HG03565 (cell line): ENCODE data around the gene PACC1.
"Not testable (repeated sequence)": the region's sequence is repeated elsewhere in the genome, so short reads cannot be mapped to it uniquely, and the experiment has no call there.

ENCODE experiments used
- ATAC-seq: cut with Tn5 transposase; IDR thresholded peaks from one replicate; pipeline ENCODE4 v1.9.1; 2021; ENCODE audit warnings: mild to moderate bottlenecking, moderate library complexity; ENCODE audit not compliant: unreplicated experiment

The PACC1 gene

GRCh38 chr1:212397171-212397570, 17.5 kb downstream of the PACC1 start:
- no peak for ATAC-seq

DNA sequence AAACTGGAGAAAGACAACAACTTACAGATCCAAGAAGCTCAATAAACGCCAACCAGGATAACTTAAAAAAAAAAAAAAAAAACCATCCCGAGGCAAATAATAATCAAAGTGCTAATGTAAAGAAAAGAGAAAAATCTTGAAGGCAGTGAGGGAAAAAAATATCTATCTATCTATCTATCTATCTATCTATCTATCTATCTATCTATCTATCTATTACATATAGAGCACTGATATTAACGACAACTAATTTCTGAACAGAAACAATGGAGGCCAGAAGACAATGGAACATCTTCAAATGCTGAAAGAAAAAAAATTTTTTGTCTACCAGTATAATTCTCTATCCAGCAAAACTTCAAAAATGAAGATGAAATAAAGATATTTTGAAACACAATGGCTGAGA, 18.0 kb downstream of the PACC1 start:
- ATAC-seq, result no peak

DNA sequence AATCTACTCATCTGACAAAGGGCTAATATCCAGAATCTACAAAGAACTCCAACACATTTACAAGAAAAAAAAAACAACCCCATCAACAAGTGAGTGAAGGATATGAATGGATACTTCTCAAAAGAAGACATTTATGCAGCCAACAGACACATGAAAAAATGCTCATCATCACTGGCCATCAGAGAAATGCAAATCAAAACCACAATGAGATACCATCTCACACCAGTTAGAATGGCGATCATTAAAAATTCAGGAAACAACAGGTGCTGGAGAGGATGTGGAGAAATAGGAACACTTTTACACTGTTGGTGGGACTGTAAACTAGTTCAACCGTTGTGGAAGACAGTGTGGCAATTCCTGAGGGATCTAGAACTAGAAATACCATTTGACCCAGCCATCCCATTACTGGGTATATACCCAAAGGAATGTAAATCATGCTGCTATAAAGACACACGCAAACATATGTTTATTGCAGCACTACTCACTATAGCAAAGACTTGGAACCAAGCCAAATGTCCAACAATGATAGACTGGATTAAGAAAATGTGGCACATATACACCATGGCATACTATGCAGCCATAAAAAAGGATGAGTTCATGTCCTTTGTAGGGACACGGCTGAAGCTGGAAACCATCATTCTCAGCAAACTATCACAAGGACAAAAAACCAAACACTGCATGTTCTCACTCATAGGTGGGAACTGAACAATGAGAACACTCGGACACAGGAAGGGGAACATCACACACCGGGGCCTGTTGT, 18.8 kb downstream of the PACC1 start:
- not testable (repeated sequence) for ATAC-seq

GRCh38 chr1:212388985-212389716, 25.5 kb downstream of the PACC1 start:
- ATAC-seq, result no peak

DNA sequence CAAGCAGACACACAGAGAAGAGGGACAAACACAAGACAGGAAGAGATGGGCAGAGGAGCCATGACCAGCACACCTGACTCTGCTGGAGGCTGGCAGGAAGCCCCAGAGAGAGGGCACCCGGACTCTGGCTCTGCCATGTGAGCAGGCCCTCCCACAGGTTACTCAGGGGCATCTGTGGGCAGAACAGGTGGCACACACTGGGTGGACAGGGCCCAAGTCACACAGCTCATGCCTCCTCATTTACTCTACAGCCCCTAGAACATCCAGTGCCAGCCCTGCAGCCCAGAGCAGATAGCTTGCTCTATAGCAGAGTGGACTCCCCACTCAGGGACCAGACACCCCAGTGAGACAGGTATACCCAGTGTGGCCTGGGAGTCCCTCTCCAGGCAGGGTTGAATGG, 28.7 kb downstream of the PACC1 start:
- ATAC-seq, result no peak

GRCh38 chr1:212381397-212382035, 33.2 kb downstream of the PACC1 start:
- no peak for ATAC-seq

GRCh38 chr1:212379366-212379765, 35.3 kb downstream of the PACC1 start:
- no peak for ATAC-seq

DNA sequence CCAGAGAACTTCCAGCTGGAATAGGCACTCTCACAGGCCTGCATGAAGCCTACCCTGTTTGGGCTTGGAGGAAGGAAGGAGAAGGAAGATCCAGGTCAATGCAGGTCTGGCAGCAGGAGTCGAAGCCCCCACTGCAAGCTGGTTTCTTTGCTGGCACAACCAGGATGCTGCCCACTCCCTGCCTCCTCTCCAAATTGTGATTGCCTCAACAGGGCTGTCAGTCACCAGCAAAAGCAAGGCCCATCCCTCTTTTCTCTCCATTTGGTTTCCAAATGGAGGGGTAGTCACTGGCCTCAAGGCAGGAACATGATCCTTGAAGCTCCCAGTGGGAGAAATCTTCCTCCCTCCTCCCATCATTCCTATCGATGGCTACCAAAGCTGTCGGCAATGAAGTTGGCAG, 37.0 kb downstream of the PACC1 start:
- no peak for ATAC-seq

GRCh38 chr1:212375986-212376385, 38.7 kb downstream of the PACC1 start:
- ATAC-seq, result no peak

DNA sequence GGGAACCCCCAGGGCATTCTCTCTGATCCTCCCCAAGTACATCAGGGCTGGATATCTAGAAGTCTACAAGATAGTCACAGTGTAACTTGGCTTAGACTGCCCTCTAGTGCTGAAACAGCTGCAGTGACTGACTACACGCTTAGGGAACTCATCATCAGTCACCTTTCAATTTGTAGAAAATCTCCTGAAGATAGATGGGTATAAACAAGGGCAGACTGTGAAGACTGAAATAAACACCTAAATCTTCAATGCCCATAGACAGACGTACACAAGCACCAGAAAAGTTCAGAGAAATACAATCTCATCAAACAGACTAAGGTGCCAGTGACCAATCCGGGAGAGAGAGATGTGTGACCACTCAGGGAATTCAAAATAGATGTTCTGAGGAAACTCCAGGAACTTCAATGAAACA, 46.6 kb downstream of the PACC1 start:
- ATAC-seq, result peak; percentile 73

- no peak for ATAC-seq
Observed at GRCh38 chr1:212367474-212368072, 47.1 kb downstream of the PACC1 start.

- no peak for ATAC-seq
Observed at GRCh38 chr1:212366901-212367300, 47.8 kb downstream of the PACC1 start.

DNA sequence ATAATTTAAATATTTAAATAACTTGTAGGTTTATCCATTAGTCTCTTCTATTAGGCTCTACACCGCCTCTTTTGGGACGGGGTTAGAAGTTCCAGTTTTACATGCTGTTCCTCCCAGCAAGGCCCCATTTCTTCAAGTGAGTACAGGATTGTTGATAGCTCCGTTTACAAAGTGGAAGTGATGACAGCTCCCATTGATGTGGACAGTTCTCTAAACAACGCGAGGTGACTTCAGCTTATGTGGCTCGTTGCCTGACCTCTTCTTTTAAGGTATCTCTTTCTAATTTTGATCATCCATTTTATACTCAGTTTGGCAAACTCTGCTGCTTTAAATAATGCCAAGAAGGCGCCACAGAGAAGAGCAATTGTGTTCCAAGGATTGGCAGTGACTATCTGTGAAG, 49.7 kb downstream of the PACC1 start:
- ATAC-seq, result no peak

- no peak for ATAC-seq
Observed at GRCh38 chr1:212359794-212360479, 54.7 kb downstream of the PACC1 start.

- ATAC-seq, result no peak
Observed at GRCh38 chr1:212355230-212355969, 59.3 kb downstream of the PACC1 start.

DNA sequence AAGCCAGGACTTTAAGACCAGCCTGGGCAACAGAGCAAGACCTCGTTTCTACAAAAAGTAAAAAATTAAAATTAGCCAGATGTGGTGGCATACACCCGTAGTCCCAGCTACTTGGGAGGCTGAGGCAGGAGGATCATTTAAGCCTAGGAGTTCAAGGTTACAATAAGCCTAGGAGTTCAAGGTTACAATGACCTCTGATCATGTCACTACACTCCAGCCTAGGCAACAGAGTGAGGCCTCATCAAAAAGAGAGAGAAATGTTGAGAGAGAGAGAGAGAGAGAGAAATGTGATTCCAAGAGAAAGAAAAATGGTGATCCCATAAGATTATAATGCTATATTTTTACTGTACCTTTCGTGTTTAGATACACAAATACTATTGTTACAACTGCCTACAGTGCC, 60.2 kb downstream of the PACC1 start:
- no peak for ATAC-seq

DNA sequence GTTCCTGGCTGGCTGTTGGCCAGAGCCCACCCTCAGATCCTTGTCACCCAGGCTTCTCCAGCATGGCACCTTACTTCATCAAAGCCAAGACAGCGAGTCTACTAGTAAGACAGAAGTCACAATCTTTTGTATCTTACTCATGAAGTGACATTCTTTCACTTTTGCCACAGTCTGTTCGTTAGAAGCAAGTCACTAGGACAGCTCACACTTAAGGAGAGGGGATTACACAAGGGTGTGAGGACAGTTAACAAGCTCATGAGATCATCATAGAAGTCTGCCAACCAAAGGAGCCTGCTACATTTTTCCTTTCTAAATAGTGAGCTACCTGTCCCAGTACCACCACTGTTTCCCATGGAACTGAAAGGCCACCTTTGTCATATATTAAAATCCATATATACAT, 61.5 kb downstream of the PACC1 start:
- ATAC-seq, result no peak

DNA sequence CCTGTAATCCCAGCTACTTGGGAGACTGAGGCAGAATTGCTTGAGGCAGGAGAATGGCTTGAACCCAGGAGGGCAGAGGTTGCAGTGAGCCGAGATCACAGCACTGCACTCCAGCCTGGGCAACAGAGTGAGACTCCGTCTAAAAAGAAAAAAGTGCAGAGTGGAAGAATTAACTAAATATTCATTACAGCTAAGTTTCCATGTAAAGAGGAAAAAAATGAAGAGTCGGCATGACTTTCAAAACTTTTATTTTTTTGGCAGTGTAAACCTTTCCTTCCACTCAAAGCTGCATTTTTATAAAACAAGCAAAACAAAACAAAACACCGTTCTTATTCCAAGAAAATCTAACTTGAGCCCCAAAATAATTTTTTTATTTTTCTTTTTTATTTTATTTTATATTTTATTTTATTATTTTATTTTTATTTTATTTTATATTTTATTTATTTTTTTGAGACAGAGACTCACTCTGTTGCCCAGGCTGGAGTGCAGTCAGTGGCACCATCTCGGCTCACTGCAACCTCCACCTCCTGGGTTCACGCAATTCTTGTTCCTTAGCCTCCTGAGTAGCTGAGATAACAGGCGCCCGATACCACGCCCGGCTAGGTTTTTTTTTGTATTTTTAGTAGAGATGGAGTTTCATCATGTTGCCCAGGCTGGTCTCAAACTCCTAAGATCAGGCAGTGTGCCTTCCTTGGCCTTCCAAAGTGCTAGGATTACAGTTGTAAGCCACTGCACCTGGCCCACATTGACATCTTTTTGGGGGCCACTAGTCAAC, 62.9 kb downstream of the PACC1 start:
- ATAC-seq, result no peak

DNA sequence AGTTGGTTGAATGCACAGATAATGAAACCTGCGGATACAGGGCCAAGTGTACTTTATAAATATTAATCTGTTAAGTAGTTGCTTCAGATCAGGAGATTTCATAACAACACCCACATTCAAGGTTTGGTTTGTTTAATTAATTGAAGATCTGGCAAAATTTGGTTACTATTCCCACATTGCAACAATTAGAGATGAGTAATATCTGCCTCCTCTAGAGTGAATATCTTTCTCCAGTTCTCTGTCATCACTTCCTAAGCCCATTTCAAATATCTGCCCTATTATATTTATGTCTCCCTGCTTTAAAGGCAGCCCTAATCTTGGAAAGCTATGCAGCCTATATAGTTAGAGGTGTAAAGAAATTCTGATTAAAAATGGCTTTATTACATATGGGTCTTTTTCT, 68.1 kb downstream of the PACC1 start:
- no peak for ATAC-seq

GRCh38 chr1:212344905-212345304, 69.8 kb downstream of the PACC1 start:
- no peak for ATAC-seq
